Activated CD8-positive, alpha-beta memory T cell treated with anti-CD3 and anti-CD28 coated beads, Interleukin-2, amount 50 U/mL, for 4 hours (primary cell): ENCODE results near the gene CCDC121.
A peak's percentile ranks its signal among the peaks of the same experiment; 100 is the strongest.

ENCODE experiments used
- DNase-seq: peaks from one replicate; pipeline ENCODE4 v3.0.0-alpha.2; 2020

Gene CCDC121

GRCh38 chr2:27628767-27629709 lies at the start of gene CCDC121, which contains the start of gene GPN1:
CCDC121 (minus strand) TSS chr2:27629012; CDS start chr2:27627799, 1,213 bp downstream.
GPN1 (plus strand) TSS chr2:27629050; CDS start chr2:27629059, 9 bp downstream.
- peak; percentile 95 for DNase-seq

- no peak for DNase-seq
Measured at GRCh38 chr2:27672723-27673486, 44.1 kb upstream of the CCDC121 start.

- DNase-seq = no peak
Measured at GRCh38 chr2:27671235-27671634, 42.4 kb upstream of the CCDC121 start.

GRCh38 chr2:27667446-27667845 lies 38.6 kb upstream of the CCDC121 start:
- no peak for DNase-seq

- no peak for DNase-seq
Measured at GRCh38 chr2:27664622-27665363, 36.0 kb upstream of the CCDC121 start.

GRCh38 chr2:27664154-27664574 lies 35.4 kb upstream of the CCDC121 start:
- no peak for DNase-seq

- DNase-seq = peak; percentile 66
Measured at GRCh38 chr2:27663285-27664153, 34.7 kb upstream of the CCDC121 start, which contains the start of the genes SLC4A1AP and SUPT7L. SLC4A1AP (plus strand) TSS chr2:27663889; CDS start chr2:27663915, 26 bp downstream. SUPT7L (minus strand) TSS chr2:27663614; CDS start chr2:27662192, 1,422 bp downstream.

GRCh38 chr2:27661371-27661770 lies 32.6 kb upstream of the CCDC121 start:
- DNase-seq = no peak

GRCh38 chr2:27655155-27655951 lies 26.5 kb upstream of the CCDC121 start:
- no peak for DNase-seq

GRCh38 chr2:27653397-27653796 lies 24.6 kb upstream of the CCDC121 start:
- DNase-seq = no peak

GRCh38 chr2:27652790-27653189 lies 24.0 kb upstream of the CCDC121 start:
- no peak for DNase-seq

- DNase-seq = no peak
Measured at GRCh38 chr2:27652341-27652740, 23.5 kb upstream of the CCDC121 start.

- DNase-seq = no peak
Measured at GRCh38 chr2:27651056-27651455, 22.2 kb upstream of the CCDC121 start.

GRCh38 chr2:27647737-27648136 lies 18.9 kb upstream of the CCDC121 start:
- no peak for DNase-seq

- DNase-seq = no peak
Measured at GRCh38 chr2:27647289-27647688, 18.5 kb upstream of the CCDC121 start.

- DNase-seq = no peak
Measured at GRCh38 chr2:27645197-27645596, 16.4 kb upstream of the CCDC121 start.

- DNase-seq = no peak
Measured at GRCh38 chr2:27640722-27641245, 12.0 kb upstream of the CCDC121 start.

GRCh38 chr2:27638709-27639108 lies 9.9 kb upstream of the CCDC121 start:
- no peak for DNase-seq

- DNase-seq = no peak
Measured at GRCh38 chr2:27638037-27638637, 9.3 kb upstream of the CCDC121 start.

- DNase-seq = no peak
Measured at GRCh38 chr2:27636766-27637165, 8.0 kb upstream of the CCDC121 start.
